Hepatocyte (in vitro differentiated cells): ENCODE data around the gene CCDC102A.

Source experiments
- EZH2phosphoT487 ChIP-seq: fragments of 200-600 bp; sonication (generic); IDR thresholded peaks from one replicate; pipeline ENCODE4 v1.6.1; 2018; ENCODE audit warnings: antibody characterized with exemption, mild to moderate bottlenecking, low read depth, moderate library complexity; ENCODE audit not compliant: unreplicated experiment, severe bottlenecking
- TF ChIP-seq, protein P1 (sequence below): fragments of 200-600 bp; sonication (generic); IDR thresholded peaks from 2 replicates; pipeline ENCODE4 v1.5.1; 2016; ENCODE audit warnings: antibody characterized with exemption, mild to moderate bottlenecking; ENCODE audit not compliant: poor library complexity

GRCh38 chr16:57549730-57550129 lies 13.4 kb upstream of the CCDC102A start:
- TF ChIP-seq, protein P1, sequence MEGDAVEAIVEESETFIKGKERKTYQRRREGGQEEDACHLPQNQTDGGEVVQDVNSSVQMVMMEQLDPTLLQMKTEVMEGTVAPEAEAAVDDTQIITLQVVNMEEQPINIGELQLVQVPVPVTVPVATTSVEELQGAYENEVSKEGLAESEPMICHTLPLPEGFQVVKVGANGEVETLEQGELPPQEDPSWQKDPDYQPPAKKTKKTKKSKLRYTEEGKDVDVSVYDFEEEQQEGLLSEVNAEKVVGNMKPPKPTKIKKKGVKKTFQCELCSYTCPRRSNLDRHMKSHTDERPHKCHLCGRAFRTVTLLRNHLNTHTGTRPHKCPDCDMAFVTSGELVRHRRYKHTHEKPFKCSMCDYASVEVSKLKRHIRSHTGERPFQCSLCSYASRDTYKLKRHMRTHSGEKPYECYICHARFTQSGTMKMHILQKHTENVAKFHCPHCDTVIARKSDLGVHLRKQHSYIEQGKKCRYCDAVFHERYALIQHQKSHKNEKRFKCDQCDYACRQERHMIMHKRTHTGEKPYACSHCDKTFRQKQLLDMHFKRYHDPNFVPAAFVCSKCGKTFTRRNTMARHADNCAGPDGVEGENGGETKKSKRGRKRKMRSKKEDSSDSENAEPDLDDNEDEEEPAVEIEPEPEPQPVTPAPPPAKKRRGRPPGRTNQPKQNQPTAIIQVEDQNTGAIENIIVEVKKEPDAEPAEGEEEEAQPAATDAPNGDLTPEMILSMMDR, result no peak
- no peak for TF ChIP-seq EZH2phosphoT487
